MM.1S (cell line): Measurements from ENCODE around the gene ZNF410.

Source experiments
- CTCF ChIP-seq: fragments of 300-600 bp; sonication (generic); IDR thresholded peaks from 2 replicates; pipeline ENCODE4 v1.5.1; 2016; ENCODE audit warnings: antibody characterized with exemption, low read length, mixed read lengths
- EZH2 ChIP-seq: fragments of 300-600 bp; sonication (generic); optimal IDR thresholded peaks from 2 replicates; pipeline ENCODE3; 2017; ENCODE audit warnings: low read depth, mild to moderate bottlenecking, antibody characterized with exemption, low read length, mixed read lengths
- EZH2phosphoT487 ChIP-seq: fragments of 300-600 bp; sonication (generic); IDR thresholded peaks from 2 replicates; pipeline ENCODE4 v1.6.1; 2018; ENCODE audit warnings: antibody characterized with exemption, low read length

- no peak for TF ChIP-seq CTCF
- no peak for TF ChIP-seq EZH2phosphoT487
- no peak for TF ChIP-seq EZH2
Measured at GRCh38 chr14:73903028-73903427, 16.4 kb downstream of the ZNF410 start.
